ENCODE results near the gene MTG2.

Gene MTG2

DNA sequence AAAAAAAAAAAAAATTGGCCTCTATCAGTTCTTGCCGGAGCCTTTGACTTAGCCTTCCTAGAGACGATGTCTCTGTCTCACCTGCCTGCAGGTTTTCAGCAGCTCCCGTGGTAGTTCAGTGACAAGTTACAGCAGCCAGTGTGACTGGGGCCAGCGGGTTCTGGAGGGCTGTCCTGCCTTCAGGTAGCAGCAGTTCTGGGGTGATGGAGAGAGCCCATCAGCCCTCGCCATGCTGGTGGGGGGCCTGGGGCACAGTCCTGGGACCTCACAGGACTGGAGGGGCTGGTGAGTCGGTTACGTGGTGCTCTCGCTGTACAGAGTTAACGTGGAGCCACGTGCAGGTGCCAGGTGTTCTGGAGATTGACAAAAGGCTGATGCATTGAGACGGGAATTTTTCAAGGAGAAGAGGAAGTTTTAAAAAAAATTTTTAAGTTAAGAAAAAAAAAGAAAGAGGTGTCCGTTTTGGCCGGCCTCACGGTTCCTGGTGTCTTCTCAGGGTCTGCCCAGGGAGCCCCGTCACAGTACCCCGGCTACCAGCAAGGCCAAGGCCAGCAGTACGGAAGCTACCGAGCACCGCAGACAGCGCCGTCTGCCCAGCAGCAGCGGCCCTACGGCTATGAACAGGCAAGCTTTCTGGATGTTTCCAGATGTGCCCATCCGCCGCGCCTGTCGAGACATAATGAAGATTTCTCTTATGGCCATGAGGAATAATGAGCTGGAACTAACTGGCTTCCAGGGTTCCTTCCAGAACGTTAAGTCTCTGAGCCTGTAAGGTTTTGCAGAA is 8.6 kb upstream of the MTG2 start:
- DNase-seq: no peak
- no peak overlapping the region for H3K27ac ChIP-seq
- TF ChIP-seq, protein P1, sequence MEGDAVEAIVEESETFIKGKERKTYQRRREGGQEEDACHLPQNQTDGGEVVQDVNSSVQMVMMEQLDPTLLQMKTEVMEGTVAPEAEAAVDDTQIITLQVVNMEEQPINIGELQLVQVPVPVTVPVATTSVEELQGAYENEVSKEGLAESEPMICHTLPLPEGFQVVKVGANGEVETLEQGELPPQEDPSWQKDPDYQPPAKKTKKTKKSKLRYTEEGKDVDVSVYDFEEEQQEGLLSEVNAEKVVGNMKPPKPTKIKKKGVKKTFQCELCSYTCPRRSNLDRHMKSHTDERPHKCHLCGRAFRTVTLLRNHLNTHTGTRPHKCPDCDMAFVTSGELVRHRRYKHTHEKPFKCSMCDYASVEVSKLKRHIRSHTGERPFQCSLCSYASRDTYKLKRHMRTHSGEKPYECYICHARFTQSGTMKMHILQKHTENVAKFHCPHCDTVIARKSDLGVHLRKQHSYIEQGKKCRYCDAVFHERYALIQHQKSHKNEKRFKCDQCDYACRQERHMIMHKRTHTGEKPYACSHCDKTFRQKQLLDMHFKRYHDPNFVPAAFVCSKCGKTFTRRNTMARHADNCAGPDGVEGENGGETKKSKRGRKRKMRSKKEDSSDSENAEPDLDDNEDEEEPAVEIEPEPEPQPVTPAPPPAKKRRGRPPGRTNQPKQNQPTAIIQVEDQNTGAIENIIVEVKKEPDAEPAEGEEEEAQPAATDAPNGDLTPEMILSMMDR (IDR thresholded peaks at IDR 0.05; ENCODE audit: low read depth, low read length): no peak
- H3K4me3 ChIP-seq (ENCODE audit: low read depth, low read length): no peak overlapping the region
- no peaks in the 10 kb centered on the region for H3K27me3 ChIP-seq (ENCODE audit: insufficient read depth, low read depth, severe bottlenecking)
- peaks cover 51% of the 10 kb centered on the region for H3K36me3 ChIP-seq
- no peaks in the 10 kb centered on the region for H3K9me3 ChIP-seq (ENCODE audit: severe bottlenecking)

GRCh38 chr20:62174870-62175624 is 7.8 kb upstream of the MTG2 start:
- Histone ChIP-seq H3K27me3 (ENCODE audit: insufficient read depth, low read depth, severe bottlenecking) (no peaks in the 10 kb centered on the region), H3K9me3 (ENCODE audit: severe bottlenecking) (no peaks in the 10 kb centered on the region), H3K36me3 (peaks cover 46% of the 10 kb centered on the region), H3K27ac (no peak overlapping the region), H3K4me3 (ENCODE audit: low read depth, low read length) (no peak overlapping the region)
- TF ChIP-seq, protein P1 (IDR thresholded peaks at IDR 0.05; ENCODE audit: low read depth, low read length): no peak
- no peak for DNase-seq

DNA sequence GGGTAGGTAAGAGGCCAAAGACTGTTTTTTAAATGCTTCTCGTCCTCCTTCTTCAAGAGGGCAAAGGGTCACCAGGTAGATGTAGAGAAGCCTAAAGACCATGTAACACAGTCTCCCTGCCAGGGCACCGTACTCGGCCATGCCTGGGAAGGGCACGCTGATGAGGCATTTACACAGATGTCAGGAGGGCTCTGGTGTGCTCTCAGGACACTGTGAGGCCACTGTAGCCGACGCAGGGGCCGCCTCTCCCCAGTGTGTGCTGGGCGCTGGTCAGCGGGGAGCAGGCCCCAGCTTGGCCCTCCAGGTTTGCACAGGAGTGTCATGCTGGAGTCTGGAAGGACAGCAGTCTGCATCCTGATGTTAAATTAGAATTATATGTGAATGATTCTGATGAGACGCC is 7.1 kb upstream of the MTG2 start:
- H3K27me3 ChIP-seq (ENCODE audit: insufficient read depth, low read depth, severe bottlenecking): no peaks in the 10 kb centered on the region
- H3K27ac ChIP-seq: no peak overlapping the region

DNA sequence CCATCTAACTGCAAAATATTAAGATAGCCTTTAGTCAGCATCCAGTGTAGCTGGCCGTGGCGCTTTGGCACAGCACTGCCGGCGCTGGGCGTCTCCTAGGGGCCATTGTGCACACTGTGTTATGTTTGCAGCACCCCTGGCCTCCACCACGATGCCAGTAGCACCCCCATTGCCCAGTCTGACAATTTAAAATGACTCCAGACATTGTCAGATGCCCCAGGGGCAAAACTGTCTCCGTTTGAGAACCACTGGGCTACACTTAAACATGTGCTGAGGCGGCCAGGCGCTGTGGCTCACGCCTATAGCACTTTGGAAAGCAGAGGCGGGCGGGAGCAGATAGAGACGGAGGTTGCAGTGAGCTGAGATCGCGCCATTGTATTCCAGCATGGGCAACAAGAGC is 6.0 kb upstream of the MTG2 start:
- Histone ChIP-seq H3K9me3 (ENCODE audit: severe bottlenecking) (no peaks in the 10 kb centered on the region), H3K36me3 (peaks cover 58% of the 10 kb centered on the region), H3K4me3 (ENCODE audit: low read depth, low read length) (no peak overlapping the region), H3K27ac (no peak overlapping the region), H3K27me3 (ENCODE audit: insufficient read depth, low read depth, severe bottlenecking) (no peaks in the 10 kb centered on the region)
- TF ChIP-seq, protein P1 (IDR thresholded peaks at IDR 0.05; ENCODE audit: low read depth, low read length): no peak
- DNase-seq: no peak

More for the DNA sequence above, 7.1 kb upstream of the MTG2 start:
- H3K9me3 ChIP-seq (ENCODE audit: severe bottlenecking): no peaks in the 10 kb centered on the region
- H3K36me3 ChIP-seq: peaks cover 51% of the 10 kb centered on the region
- TF ChIP-seq, protein P1 (IDR thresholded peaks at IDR 0.05; ENCODE audit: low read depth, low read length): no peak
- DNase-seq: no peak
- no peak overlapping the region for H3K4me3 ChIP-seq (ENCODE audit: low read depth, low read length)

DNA sequence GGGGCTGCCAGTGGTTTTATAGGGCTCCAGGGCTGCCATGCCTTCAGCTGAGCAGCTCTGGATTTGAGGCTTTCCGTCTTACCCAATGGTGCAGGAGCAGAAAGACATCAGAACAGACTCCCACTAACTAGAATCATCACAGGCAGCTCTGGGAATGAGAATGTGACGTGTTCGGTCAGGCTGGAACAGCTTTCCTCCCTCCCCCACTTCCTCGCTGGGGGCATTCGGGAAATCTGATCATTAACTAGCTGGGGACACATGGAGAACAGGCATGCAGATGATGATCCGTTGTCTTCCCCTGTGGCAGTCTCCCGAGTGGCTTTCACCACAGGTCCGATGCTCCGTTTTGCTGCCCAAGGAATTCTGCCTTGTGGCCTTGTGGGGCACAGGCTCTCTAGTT is 5.5 kb upstream of the MTG2 start:
- TF ChIP-seq, protein P1 (IDR thresholded peaks at IDR 0.05; ENCODE audit: low read depth, low read length): no peak
- Histone ChIP-seq H3K9me3 (ENCODE audit: severe bottlenecking) (no peaks in the 10 kb centered on the region), H3K27me3 (ENCODE audit: insufficient read depth, low read depth, severe bottlenecking) (no peaks in the 10 kb centered on the region), H3K36me3 (peaks cover 58% of the 10 kb centered on the region), H3K4me3 (ENCODE audit: low read depth, low read length) (no peak overlapping the region), H3K27ac (no peak overlapping the region)
- DNase-seq: no peak

All from WERI-Rb-1 (cell line).